HG03060 (cell line): ENCODE data around the gene SDHA.
A peak's percentile ranks its signal among the peaks of the same experiment; 100 is the strongest.

ENCODE experiments used
- ATAC-seq: cut with Tn5 transposase; IDR thresholded peaks from one replicate; pipeline ENCODE4 v1.9.1; 2021; ENCODE audit warnings: low read depth, moderate number of reproducible peaks; ENCODE audit not compliant: unreplicated experiment

Gene SDHA

GRCh38 chr5:185095-186070 is 32.7 kb upstream of the SDHA start:
- no peak for ATAC-seq

GRCh38 chr5:186091-187041 is 31.8 kb upstream of the SDHA start:
- no peak for ATAC-seq

- ATAC-seq: no peak
These were observed 31.1 kb upstream of the SDHA start for GRCh38 chr5:187042-187431.

GRCh38 chr5:187617-188451 is 30.3 kb upstream of the SDHA start:
- ATAC-seq: no peak

- ATAC-seq: peak; percentile 49
These were observed 29.3 kb upstream of the SDHA start for GRCh38 chr5:188488-189481.

DNA sequence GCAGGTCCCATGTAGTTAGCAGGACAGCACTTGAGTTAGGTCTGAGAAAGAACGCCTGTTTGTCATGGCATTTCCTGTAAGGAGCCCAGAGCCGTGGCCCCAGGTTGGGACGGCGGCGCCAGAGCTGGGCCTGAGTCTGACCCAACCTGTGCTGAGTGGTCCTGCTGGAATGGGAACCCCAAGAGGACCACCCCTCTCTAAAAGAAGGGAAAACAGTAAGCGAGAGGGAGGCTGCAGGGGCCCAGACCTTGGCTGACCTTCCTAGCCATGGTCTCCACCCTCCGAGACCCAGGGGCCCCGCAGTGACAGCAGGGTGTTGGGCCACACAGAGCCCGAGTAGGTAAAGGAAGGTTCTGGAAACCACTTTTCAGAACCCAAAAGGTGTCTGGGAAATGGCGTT is 28.6 kb upstream of the SDHA start:
- ATAC-seq: no peak

- ATAC-seq: no peak
These were observed 28.1 kb upstream of the SDHA start for GRCh38 chr5:189976-190365.

- no peak for ATAC-seq
These were observed 27.6 kb upstream of the SDHA start for GRCh38 chr5:190366-191035.

DNA sequence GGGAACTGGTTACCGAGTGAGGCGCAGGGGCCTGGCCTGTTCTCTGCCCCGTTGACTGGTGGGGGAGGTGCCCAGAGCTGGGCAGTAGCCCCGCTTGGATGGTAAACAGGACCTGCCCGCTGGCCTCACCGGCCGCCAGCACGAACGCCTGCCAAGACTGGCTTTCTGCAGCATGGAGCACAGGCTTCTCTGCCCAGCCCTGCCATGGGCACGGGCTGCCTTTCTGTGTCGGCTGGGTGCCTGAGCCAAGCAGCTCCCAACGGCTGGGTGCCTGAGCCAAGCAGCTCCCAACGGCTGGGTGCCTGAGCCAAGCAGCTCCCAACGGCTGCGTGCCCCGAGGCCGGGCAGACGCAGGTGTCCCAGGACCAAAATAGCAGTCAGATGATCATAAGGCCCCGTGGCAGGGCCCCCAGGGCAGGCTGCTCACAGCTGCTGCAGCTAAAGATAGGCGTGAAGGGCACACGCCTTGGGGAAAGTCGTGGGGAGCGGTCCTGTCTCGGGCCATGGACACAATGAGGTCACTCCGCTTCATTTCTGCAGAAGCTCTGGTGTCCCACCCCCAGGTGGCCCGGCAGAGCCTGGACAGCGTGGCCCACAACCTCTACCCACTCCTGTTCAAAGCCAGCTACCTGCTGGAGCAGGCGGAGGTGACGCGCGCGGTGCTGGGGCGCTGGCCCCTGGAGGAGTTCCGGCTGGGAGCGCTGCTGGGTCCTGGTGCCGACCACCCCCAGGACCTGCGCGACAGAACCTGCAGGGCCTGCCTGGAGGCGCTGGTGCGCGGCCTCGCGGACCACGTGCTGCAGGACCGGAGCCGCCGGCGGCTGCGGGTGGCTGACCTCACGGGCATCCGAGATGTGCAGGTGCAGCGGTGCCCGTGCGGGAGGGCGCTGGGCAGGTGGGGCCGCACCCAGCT is 26.8 kb upstream of the SDHA start, which contains the start of gene LRRC14B:
TSS of gene LRRC14B (plus strand) at position 460 of the 913 bp plus-strand sequence. CDS start at position 504, 44 bp downstream.
- ATAC-seq: no peak

DNA sequence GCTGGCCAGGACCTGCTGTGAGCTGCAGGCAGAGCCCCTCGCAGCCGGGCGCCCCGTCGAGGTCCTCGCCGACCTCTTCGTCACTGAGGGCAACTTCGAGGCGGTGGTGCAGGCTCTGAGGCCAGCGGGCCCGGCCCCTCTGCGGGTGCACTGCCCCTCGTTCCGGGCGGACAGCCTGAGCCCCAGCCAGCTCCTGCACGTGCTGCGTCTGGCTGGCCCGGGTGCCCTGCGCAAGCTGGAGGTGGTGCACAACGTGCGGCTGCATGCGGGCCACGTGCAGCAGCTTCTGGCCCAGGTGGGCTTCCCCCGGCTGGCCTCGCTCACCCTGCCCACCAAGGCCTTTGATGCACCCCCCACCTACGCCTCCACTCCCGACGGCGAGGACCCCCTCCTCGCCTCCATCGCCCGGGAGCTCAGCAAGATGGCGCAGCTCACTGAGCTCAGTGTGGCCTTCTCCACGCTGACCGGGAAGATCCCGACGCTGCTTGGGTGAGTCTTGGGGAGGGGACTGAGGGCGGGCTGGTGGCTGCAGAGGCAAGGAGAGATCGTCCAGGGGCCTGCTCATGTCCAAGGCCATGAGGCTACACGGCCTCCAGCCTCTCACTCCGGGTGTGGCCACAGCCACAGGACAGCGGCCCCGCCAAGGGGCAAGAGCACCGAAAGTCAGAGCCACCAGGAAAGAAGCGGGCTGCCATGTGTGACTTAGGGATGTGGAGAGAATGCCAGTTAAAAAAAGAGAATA is 26.0 kb upstream of the SDHA start:
- no peak for ATAC-seq

GRCh38 chr5:192691-192969 is 25.5 kb upstream of the SDHA start:
- ATAC-seq: no peak

DNA sequence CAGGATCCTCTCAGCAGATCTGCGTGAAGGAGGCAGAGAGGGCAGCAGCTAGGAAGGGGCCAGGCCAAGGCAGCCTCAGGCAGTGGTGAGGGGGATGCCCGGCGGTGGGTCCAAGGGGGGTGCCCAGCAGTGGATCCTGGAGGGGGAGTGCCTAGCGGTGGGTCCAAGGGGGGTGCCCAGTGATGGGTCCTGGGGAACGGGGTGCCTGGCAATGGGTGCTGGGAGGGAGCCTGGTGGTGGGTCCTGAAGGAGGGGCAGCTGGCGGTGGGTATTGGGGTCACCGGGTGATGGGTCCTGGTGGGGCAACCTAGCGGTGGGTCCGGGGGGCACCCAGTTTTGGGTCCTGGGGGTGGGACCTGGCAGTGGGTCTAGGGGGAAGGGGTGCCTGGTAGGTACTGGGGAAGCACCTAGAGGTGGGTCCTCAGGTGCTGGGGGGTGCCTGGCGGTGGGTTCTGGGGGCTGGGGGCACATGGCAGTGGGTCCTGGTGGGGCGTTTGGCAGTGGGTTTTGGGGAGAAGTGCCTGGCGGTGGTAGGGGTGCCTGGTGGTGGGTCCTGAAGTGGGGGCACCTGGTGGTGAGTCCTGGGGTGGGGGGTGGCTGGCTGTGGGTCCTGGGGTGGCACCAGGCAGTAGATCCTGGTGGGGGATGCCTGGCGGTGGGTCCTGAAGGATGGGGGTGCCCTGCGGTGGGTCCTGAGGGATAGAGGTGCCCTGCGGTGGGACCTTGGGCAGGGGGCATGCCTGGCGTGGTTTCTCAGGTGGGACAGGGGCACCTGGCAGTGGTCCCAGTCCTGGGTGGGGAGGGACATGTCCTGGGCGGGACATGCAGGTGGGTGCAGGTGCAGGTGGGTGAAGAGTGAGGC is 24.9 kb upstream of the SDHA start:
- ATAC-seq: no peak

GRCh38 chr5:194102-194501 is 24.0 kb upstream of the SDHA start:
- no peak for ATAC-seq

DNA sequence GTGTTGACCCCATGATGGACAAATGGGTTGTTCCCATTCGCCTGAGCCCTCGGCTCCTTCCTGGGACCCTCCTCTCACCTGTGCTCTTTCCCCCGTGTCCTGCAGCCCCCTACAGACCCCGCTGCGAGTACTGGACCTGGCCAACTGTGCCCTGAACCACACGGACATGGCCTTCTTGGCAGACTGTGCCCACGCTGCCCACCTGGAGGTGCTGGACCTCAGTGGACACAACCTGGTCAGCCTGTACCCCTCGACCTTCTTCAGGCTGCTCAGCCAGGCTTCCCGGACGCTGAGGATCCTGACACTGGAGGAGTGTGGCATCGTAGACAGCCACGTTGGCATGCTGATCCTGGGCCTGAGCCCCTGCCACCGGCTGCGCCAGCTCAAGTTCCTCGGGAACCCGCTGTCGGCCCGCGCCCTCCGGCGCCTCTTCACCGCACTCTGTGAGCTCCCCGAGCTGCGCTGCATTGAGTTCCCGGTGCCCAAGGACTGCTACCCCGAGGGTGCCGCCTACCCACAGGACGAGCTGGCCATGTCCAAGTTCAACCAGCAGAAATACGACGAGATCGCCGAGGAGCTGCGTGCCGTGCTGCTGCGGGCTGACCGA is 23.4 kb upstream of the SDHA start:
- ATAC-seq: no peak

GRCh38 chr5:195401-196160 is 22.5 kb upstream of the SDHA start:
- ATAC-seq: no peak
